PC-9 (cell line): Measurements from ENCODE around the gene PTPN11. TPM values are rescaled to one million over a fixed set of nuclear protein-coding genes. Genes with fewer than 3 reads are reported as not detected.

Experiments
- BruUV-seq: library from RNA; stranded (reverse); fragments of 400-500 nt; replicated peaks from 2 replicates; lab custom pipeline; 2021; lab: Mats Ljungman, UMichigan
- CTCF ChIA-PET: fragments of 300-600 bp; sonication (Branson Sonifier 250); formaldehyde crosslinking; loops from one replicate; lab custom pipeline; 2022; ENCODE audit warnings: antibody characterized with exemption; lab: Charles Lee
- POLR2A ChIA-PET: fragments of 300-600 bp; sonication (Branson Sonifier 250); formaldehyde crosslinking; loops from one replicate; lab custom pipeline; 2022; ENCODE audit warnings: antibody characterized with exemption; ENCODE audit not compliant: unreplicated experiment; lab: Charles Lee
- DNase-seq, 2 experiments: peaks; one replicate each; pipeline versions ENCODE4 v3.0.0 to v3.0.0-alpha.2; 2015 to 2022; ENCODE audit warnings: mixed read lengths in 1 of 2
- H2AFZ ChIP-seq: fragments of 200-600 bp; sonication (generic); 2 replicates; pipeline ENCODE4 v1.8.1; 2017; ENCODE audit warnings: antibody characterized with exemption
- H3F3A ChIP-seq: fragments of 200-600 bp; sonication (generic); 2 replicates; pipeline ENCODE4 v1.8.1; 2017; ENCODE audit warnings: antibody characterized with exemption, mild to moderate bottlenecking, low read depth; ENCODE audit not compliant: insufficient read depth
- H3K27ac ChIP-seq: fragments of 200-600 bp; sonication (generic); 2 replicates; pipeline ENCODE4 v1.6.1; 2016; ENCODE audit warnings: mixed run types
- H3K27me3 ChIP-seq: fragments of 200-600 bp; sonication (generic); 2 replicates; pipeline ENCODE4 v1.6.1; 2016; ENCODE audit warnings: low read depth, mixed run types; ENCODE audit not compliant: insufficient read depth
- H3K36me3 ChIP-seq: fragments of 200-600 bp; sonication (generic); 2 replicates; pipeline ENCODE4 v1.6.1; 2016; ENCODE audit warnings: low read depth, mixed run types
- H3K4me1 ChIP-seq: fragments of 200-600 bp; sonication (generic); replicated peaks from 2 replicates; pipeline ENCODE4 v1.6.1; 2016; ENCODE audit warnings: mixed run types; ENCODE audit not compliant: insufficient read depth
- H3K4me2 ChIP-seq: fragments of 200-600 bp; sonication (generic); 2 replicates; pipeline ENCODE4 v1.6.1; 2017; ENCODE audit warnings: mixed run types
- H3K4me3 ChIP-seq: fragments of 200-600 bp; sonication (generic); 2 replicates; pipeline ENCODE4 v1.6.1; 2016; ENCODE audit warnings: mixed run types
- H3K79me2 ChIP-seq: fragments of 200-600 bp; sonication (generic); 2 replicates; pipeline ENCODE4 v1.6.1; 2017; ENCODE audit warnings: low read depth, mixed run types
- H3K9me2 ChIP-seq: fragments of 200-600 bp; sonication (generic); 2 replicates; pipeline ENCODE4 v1.8.1; 2017; ENCODE audit warnings: mild to moderate bottlenecking; ENCODE audit not compliant: insufficient read depth
- H3K9me3 ChIP-seq: fragments of 200-600 bp; sonication (generic); 2 replicates; pipeline ENCODE4 v1.8.1; 2016; ENCODE audit warnings: low read depth; ENCODE audit not compliant: insufficient read depth
- H4K20me1 ChIP-seq: fragments of 200-600 bp; sonication (generic); 2 replicates; pipeline ENCODE4 v1.8.1; 2017; ENCODE audit not compliant: insufficient read depth
- CTCF ChIP-seq: fragments of 200-600 bp; sonication (generic); conservative IDR thresholded peaks from 2 replicates; pipeline ENCODE4 v1.6.1; 2017; ENCODE audit warnings: mixed run types, antibody characterized with exemption, mild to moderate bottlenecking, moderate library complexity
- EZH2 ChIP-seq: fragments of 200-600 bp; sonication (generic); IDR thresholded peaks from 2 replicates; pipeline ENCODE4 v1.8.0; 2017; ENCODE audit warnings: antibody characterized with exemption, low read depth
- intact Hi-C: fragments of 100-400 bp; cut with micrococcal nuclease; formaldehyde crosslinking; loops from one replicate; pipeline ENCODE4 v1.10.0; 2022; ENCODE audit not compliant: unreplicated experiment
- total RNA-seq: library from RNA; stranded (reverse); gene quantifications from 2 replicates; pipeline ENCODE4 v1.2.3, GENCODE V29; 2021

PTPN11 gene
- total RNA-seq, 1 experiment from 2014 or later, result 113 TPM

GRCh38 chr12:112374166-112374740 lies 44.5 kb upstream of the PTPN11 start:
- H4K20me1 ChIP-seq, result peaks cover 9% of the 10 kb centered on the region; the same call in 1 of the 2 replicates
- 0 out of 2 replicates have a peak, but pooled peaks cover 8% of the 10 kb centered on the region for H3K4me1 ChIP-seq
- H3K9me2 ChIP-seq, result no peaks in the 10 kb centered on the region
- no peaks in the 10 kb centered on the region for H3K36me3 ChIP-seq
- H3K27ac ChIP-seq, result no peak overlapping the region
- no peak overlapping the region for H3K4me3 ChIP-seq
- peaks cover 11% of the 10 kb centered on the region for H3F3A ChIP-seq
- no TSS peak for BruUV-seq
- DNase-seq, result no peak
- H3K9me3 ChIP-seq, result peaks cover 9% of the 10 kb centered on the region; the same call in 1 of the 2 replicates
- CTCF ChIA-PET, result no interaction called here
- intact Hi-C loops, result no loop called here
- H2AFZ ChIP-seq, result no peak overlapping the region
- no peaks in the 10 kb centered on the region for H3K27me3 ChIP-seq
- no peak for TF ChIP-seq CTCF
- no peak for TF ChIP-seq EZH2
- peaks cover 79% of the 10 kb centered on the region for H3K79me2 ChIP-seq
- H3K4me2 ChIP-seq, result no peak overlapping the region
- POLR2A ChIA-PET, result no interaction called here

GRCh38 chr12:112375105-112375504 lies 43.6 kb upstream of the PTPN11 start:
- Histone ChIP-seq H3F3A (peaks cover 11% of the 10 kb centered on the region), H3K4me1 (peaks cover 10% of the 10 kb centered on the region), H3K27ac (no peak overlapping the region), H3K4me3 (no peak overlapping the region), H3K9me3 (peaks cover 9% of the 10 kb centered on the region; the same call in 1 of the 2 replicates), H3K27me3 (no peaks in the 10 kb centered on the region), H2AFZ (no peak overlapping the region), H3K79me2 (peaks cover 79% of the 10 kb centered on the region), H3K36me3 (no peaks in the 10 kb centered on the region), H3K4me2 (no peak overlapping the region), H4K20me1 (peaks cover 9% of the 10 kb centered on the region; the same call in 1 of the 2 replicates), H3K9me2 (no peaks in the 10 kb centered on the region)
- DNase-seq, result no peak
- intact Hi-C loops, result no loop called here
- TF ChIP-seq CTCF, result no peak
- POLR2A ChIA-PET, result no interaction called here
- CTCF ChIA-PET, result interaction anchor here (0.7 kb wide), 1 partner anchor 924 kb away, joined by 3 read pairs; no protein-coding TSS in a partner anchor
- BruUV-seq, result no TSS peak

- H2AFZ ChIP-seq, result peak overlapping the region; percentile 97
- H3F3A ChIP-seq, result peaks cover under 1% of the 10 kb centered on the region; the same call in 1 of the 2 replicates
- no peak for DNase-seq
- TSS peak; percentile 62 for BruUV-seq
- intact Hi-C loops, result loop anchor here (1.0 to 10.0 kb wide), 3 partner anchors 306 to 556 kb away; no protein-coding TSS in a partner anchor
- CTCF ChIA-PET, result interaction anchor here (0.7 kb wide), 1 partner anchor 17 kb away, joined by 3 read pairs; no protein-coding TSS in a partner anchor
- H3K9me3 ChIP-seq, result no peaks in the 10 kb centered on the region
- H3K27me3 ChIP-seq, result no peaks in the 10 kb centered on the region
- peaks cover 15% of the 10 kb centered on the region for H3K4me1 ChIP-seq
- no peaks in the 10 kb centered on the region for H3K9me2 ChIP-seq
- H3K4me2 ChIP-seq, result peak overlapping the region; percentile 91
- H3K27ac ChIP-seq, result no peak overlapping the region
- no peaks in the 10 kb centered on the region for H3K36me3 ChIP-seq
- H3K4me3 ChIP-seq, result peak overlapping the region; percentile 89
- POLR2A ChIA-PET, result interaction anchor here (0.6 kb wide), 1 partner anchor 101 kb away, joined by 3 read pairs; no protein-coding TSS in a partner anchor
- H3K79me2 ChIP-seq, result peaks cover 52% of the 10 kb centered on the region
- TF ChIP-seq CTCF (no peak), EZH2 (no peak)
- peaks cover 5% of the 10 kb centered on the region for H4K20me1 ChIP-seq
Measured at GRCh38 chr12:112380663-112381405, 37.9 kb upstream of the PTPN11 start.
